ENCODE data around the gene ADAMTS8. TPM values are rescaled to one million over a fixed set of nuclear protein-coding genes. Genes with fewer than 3 reads are reported as not detected.
A peak's percentile ranks its signal among the peaks of the same experiment; 100 is the strongest.

The ADAMTS8 gene
- polyA plus RNA-seq, 1 experiment = 17.6 TPM

- TF ChIP-seq CTCF (IDR thresholded peaks at IDR 0.05; ENCODE audit: low read depth, low read length) = no peak
- H3K27ac ChIP-seq (ENCODE audit: low read depth, low read length) = no peak overlapping the region
- peaks cover 26% of the 10 kb centered on the region for H3K27me3 ChIP-seq (ENCODE audit: control insufficient read depth, insufficient read depth, low read length)
- no peaks in the 10 kb centered on the region for H3K9me3 ChIP-seq (ENCODE audit: control insufficient read depth, insufficient read depth, low read length)
- ChIA-PET CTCF (no interaction called here), POLR2A (no interaction called here)
- H3K4me3 ChIP-seq (ENCODE audit: low read depth, low read length) = no peak overlapping the region
- no peak for DNase-seq (ENCODE audit: low read depth, low spot score)
Measured at GRCh38 chr11:130396965-130397364, 31.4 kb downstream of the ADAMTS8 start.

DNA sequence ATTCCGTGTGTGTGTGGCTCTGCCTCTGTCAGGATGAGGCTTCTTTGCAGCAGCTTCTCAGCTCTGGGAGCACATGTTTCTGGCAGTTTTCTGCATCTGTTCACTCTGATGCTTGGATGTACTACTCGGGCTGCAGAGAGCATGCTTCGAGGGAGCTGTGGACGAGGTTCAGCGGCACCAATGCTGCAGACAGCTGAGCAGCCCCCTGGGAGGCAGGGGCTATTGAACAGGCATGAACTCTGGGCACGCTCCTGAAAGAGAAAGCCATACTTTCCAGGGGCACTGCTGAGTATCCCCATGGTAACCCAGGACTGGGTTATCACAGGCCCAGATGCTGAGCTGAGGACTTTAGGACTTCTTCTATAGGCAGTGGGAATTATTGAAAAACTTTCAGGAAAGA lies 33.8 kb downstream of the ADAMTS8 start:
- H3K27me3 ChIP-seq (ENCODE audit: control insufficient read depth, insufficient read depth, low read length) = peaks cover 31% of the 10 kb centered on the region
- CTCF ChIA-PET = interaction anchor here (1.6 kb wide), 1 partner anchor 522 kb away, joined by 4 read pairs; the partner anchor contains the start of gene SNX19

DNA sequence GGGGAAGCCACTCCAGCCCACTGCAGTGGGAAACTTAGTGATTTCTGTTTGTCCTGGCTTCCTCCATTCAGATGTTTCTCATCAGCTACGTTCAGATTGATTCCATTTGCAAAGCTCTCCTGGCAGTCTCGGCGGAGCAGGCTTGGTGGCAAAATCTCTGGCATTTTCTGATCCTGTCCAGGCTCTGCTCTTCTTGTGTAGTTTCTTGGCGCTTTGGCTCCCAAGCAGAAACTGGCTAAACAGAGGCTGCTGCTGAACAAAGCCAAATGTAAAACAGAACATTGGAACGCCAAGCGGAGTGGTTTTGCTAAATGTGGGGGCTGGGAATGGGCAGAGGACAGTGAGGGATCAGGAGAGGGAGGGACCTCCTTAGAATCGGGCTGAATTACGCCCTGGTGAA lies 36.7 kb downstream of the ADAMTS8 start:
- Histone ChIP-seq H3K9me3 (ENCODE audit: control insufficient read depth, insufficient read depth, low read length) (no peaks in the 10 kb centered on the region), H3K27me3 (ENCODE audit: control insufficient read depth, insufficient read depth, low read length) (peaks cover 27% of the 10 kb centered on the region), H3K27ac (ENCODE audit: low read depth, low read length) (no peak overlapping the region), H3K4me3 (ENCODE audit: low read depth, low read length) (no peak overlapping the region)
- TF ChIP-seq CTCF (IDR thresholded peaks at IDR 0.05; ENCODE audit: low read depth, low read length) = no peak
- ChIA-PET POLR2A (no interaction called here), CTCF (interaction anchor here (0.6 kb wide), 1 partner anchor 56 kb away, joined by 3 read pairs; no protein-coding TSS in a partner anchor)
- DNase-seq (ENCODE audit: low read depth, low spot score) = no peak

More for the DNA sequence above, 33.8 kb downstream of the ADAMTS8 start:
- no peak for DNase-seq (ENCODE audit: low read depth, low spot score)
- Histone ChIP-seq H3K4me3 (ENCODE audit: low read depth, low read length) (no peak overlapping the region), H3K27ac (ENCODE audit: low read depth, low read length) (no peak overlapping the region), H3K9me3 (ENCODE audit: control insufficient read depth, insufficient read depth, low read length) (no peaks in the 10 kb centered on the region)
- no peak for TF ChIP-seq CTCF (IDR thresholded peaks at IDR 0.05; ENCODE audit: low read depth, low read length)
- POLR2A ChIA-PET = no interaction called here

- CTCF ChIA-PET = interaction anchor here (0.7 to 2.8 kb wide), 16 partner anchors 9 to 1284 kb away, joined by 3 to 23 read pairs (median 4); no protein-coding TSS in a partner anchor
- Histone ChIP-seq H3K27ac (ENCODE audit: low read depth, low read length) (peak overlapping the region; percentile 62), H3K4me3 (ENCODE audit: low read depth, low read length) (no peak overlapping the region), H3K27me3 (ENCODE audit: control insufficient read depth, insufficient read depth, low read length) (peaks cover 20% of the 10 kb centered on the region), H3K9me3 (ENCODE audit: control insufficient read depth, insufficient read depth, low read length) (no peaks in the 10 kb centered on the region)
- TF ChIP-seq CTCF (IDR thresholded peaks at IDR 0.05; ENCODE audit: low read depth, low read length) = peak; percentile 79
- POLR2A ChIA-PET = interaction anchor here (0.6 to 2.0 kb wide), 11 partner anchors 10 to 610 kb away, joined by 3 to 27 read pairs (median 6); partner anchors contain the start of genes ADAMTS8, APLP2 and SNX19
- DNase-seq (ENCODE audit: low read depth, low spot score) = peak; percentile 97
Measured at GRCh38 chr11:130390071-130390758, 38.2 kb downstream of the ADAMTS8 start.

DNA sequence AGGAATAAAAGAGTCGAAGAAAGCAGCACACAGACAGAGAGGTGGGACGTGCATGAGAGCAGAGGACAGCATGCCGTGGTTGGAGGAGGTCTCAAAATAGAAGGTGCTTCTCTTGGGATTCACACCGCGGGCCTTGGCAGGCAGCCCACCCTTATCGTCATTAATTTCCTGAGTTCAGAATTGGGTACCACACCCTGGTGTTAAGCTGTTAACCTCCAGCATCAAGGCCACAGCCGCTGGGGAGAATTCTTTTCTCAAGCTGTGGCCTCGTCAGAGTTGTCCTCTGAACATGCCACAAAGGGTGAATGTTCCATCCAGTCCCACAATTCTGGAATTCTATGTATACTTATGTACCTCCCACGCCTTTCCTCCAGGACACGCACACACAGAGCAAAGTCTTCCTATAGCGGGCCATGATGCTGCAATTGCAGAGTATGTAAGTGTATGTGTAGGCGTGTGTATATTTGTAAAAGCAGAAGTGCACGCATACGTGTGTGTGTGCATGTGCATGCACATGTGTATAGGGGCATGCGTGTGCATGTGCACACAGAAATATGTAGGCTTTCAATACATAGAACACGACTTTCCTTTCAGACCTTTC lies 39.0 kb downstream of the ADAMTS8 start:
- peaks cover 18% of the 10 kb centered on the region for H3K27me3 ChIP-seq (ENCODE audit: control insufficient read depth, insufficient read depth, low read length)
- POLR2A ChIA-PET = interaction anchor here (1.0 to 2.0 kb wide), 8 partner anchors 14 to 527 kb away, joined by 3 to 27 read pairs (median 7); partner anchors contain the start of genes ADAMTS8 and SNX19
- H3K9me3 ChIP-seq (ENCODE audit: control insufficient read depth, insufficient read depth, low read length) = no peaks in the 10 kb centered on the region
- no peak for DNase-seq (ENCODE audit: low read depth, low spot score)
- H3K4me3 ChIP-seq (ENCODE audit: low read depth, low read length) = no peak overlapping the region
- peak overlapping the region; percentile 22 for H3K27ac ChIP-seq (ENCODE audit: low read depth, low read length)
- CTCF ChIA-PET = interaction anchor here (0.7 to 2.8 kb wide), 14 partner anchors 10 to 1285 kb away, joined by 3 to 23 read pairs (median 4); no protein-coding TSS in a partner anchor
- no peak for TF ChIP-seq CTCF (IDR thresholded peaks at IDR 0.05; ENCODE audit: low read depth, low read length)
